ENCODE results near the gene SS18L1. TPM values are rescaled to one million over a fixed set of nuclear protein-coding genes. Genes with fewer than 3 reads are reported as not detected.

Gene SS18L1
- total RNA-seq, 2 experiments from 2014 or later = 18.0 to 19.5 TPM

- POLR2A ChIA-PET = no interaction called here
- CTCF ChIA-PET = no interaction called here
These were observed 20.6 kb downstream of the SS18L1 start for GRCh38 chr20:62163986-62164762.

- ChIA-PET CTCF (no interaction called here), POLR2A (no interaction called here)
These were observed 21.6 kb downstream of the SS18L1 start for GRCh38 chr20:62164879-62165761.

GRCh38 chr20:62165762-62166399, 22.3 kb downstream of the SS18L1 start:
- CTCF ChIA-PET = no interaction called here
- POLR2A ChIA-PET = no interaction called here

GRCh38 chr20:62167474-62167873, 23.9 kb downstream of the SS18L1 start:
- ChIA-PET CTCF (interaction anchor here (0.6 to 0.7 kb wide), 2 partner anchors 21 kb away, joined by 3 read pairs; no protein-coding TSS in a partner anchor), POLR2A (no interaction called here)

GRCh38 chr20:62168061-62168460, 24.5 kb downstream of the SS18L1 start:
- ChIA-PET POLR2A (no interaction called here), CTCF (interaction anchor here (0.7 kb wide), 1 partner anchor 22 kb away, joined by 3 read pairs; no protein-coding TSS in a partner anchor)

GRCh38 chr20:62168890-62169435, 25.4 kb downstream of the SS18L1 start:
- ChIA-PET CTCF (no interaction called here), POLR2A (no interaction called here)

GRCh38 chr20:62170536-62170935, 27.0 kb downstream of the SS18L1 start:
- POLR2A ChIA-PET = no interaction called here

GRCh38 chr20:62171245-62171644, 27.7 kb downstream of the SS18L1 start:
- ChIA-PET POLR2A (no interaction called here), CTCF (interaction anchor here (1.0 to 1.1 kb wide), 2 partner anchors 12 to 35 kb away, joined by 3 read pairs; no protein-coding TSS in a partner anchor)

More at GRCh38 chr20:62170536-62170935, 27.0 kb downstream of the SS18L1 start:
- CTCF ChIA-PET = no interaction called here

- ChIA-PET CTCF (no interaction called here), POLR2A (no interaction called here)
These were observed 29.1 kb downstream of the SS18L1 start for GRCh38 chr20:62172666-62173065.

- ChIA-PET POLR2A (no interaction called here), CTCF (no interaction called here)
These were observed 30.6 kb downstream of the SS18L1 start for GRCh38 chr20:62174021-62174804.

- ChIA-PET POLR2A (no interaction called here), CTCF (no interaction called here)
These were observed 31.5 kb downstream of the SS18L1 start for GRCh38 chr20:62174870-62175624.

- CTCF ChIA-PET = no interaction called here
- POLR2A ChIA-PET = no interaction called here
These were observed 32.1 kb downstream of the SS18L1 start for GRCh38 chr20:62175711-62176110.

GRCh38 chr20:62176866-62177265, 33.3 kb downstream of the SS18L1 start:
- POLR2A ChIA-PET = interaction anchor here (0.5 kb wide), 1 partner anchor 125 kb away, joined by 3 read pairs; no protein-coding TSS in a partner anchor
- CTCF ChIA-PET = no interaction called here

- POLR2A ChIA-PET = interaction anchor here (0.5 kb wide), 1 partner anchor 125 kb away, joined by 3 read pairs; no protein-coding TSS in a partner anchor
- CTCF ChIA-PET = interaction anchor here (0.7 kb wide), 1 partner anchor 31 kb away, joined by 4 read pairs; no protein-coding TSS in a partner anchor
These were observed 33.7 kb downstream of the SS18L1 start for GRCh38 chr20:62177307-62177706.

GRCh38 chr20:62178316-62179161, 35.0 kb downstream of the SS18L1 start:
- CTCF ChIA-PET = no interaction called here
- POLR2A ChIA-PET = interaction anchor here (0.6 kb wide), 1 partner anchor 57 kb away, joined by 3 read pairs; no protein-coding TSS in a partner anchor

GRCh38 chr20:62179162-62179504, 35.6 kb downstream of the SS18L1 start:
- POLR2A ChIA-PET = no interaction called here

GRCh38 chr20:62181808-62182207, 38.2 kb downstream of the SS18L1 start:
- ChIA-PET CTCF (interaction anchor here (0.6 kb wide), 1 partner anchor 70 kb away, joined by 4 read pairs; no protein-coding TSS in a partner anchor), POLR2A (no interaction called here)

More at GRCh38 chr20:62179162-62179504, 35.6 kb downstream of the SS18L1 start:
- CTCF ChIA-PET = no interaction called here

All from activated CD8-positive, alpha-beta memory T cell treated with anti-CD3 and anti-CD28 coated beads for 36 hours (primary cell).